Heart left ventricle (tissue), 16 donors: ENCODE results near the gene AKAP13. TPM values are rescaled to one million over a fixed set of nuclear protein-coding genes. Genes with fewer than 3 reads are reported as not detected.

Experiments used
- ATAC-seq, 4 donors: fragments of 200-7000 bp; cut with Tn5 transposase; one replicate each; pipeline ENCODE4 v1.9.1; 2020 to 2022; ENCODE audit warnings: moderate library complexity in 4 of 4, mild to moderate bottlenecking in 3 of 4, moderate number of reproducible peaks in 1 of 4
- DNase-seq, 5 donors: peaks; one replicate each; pipeline ENCODE4 v3.0.0-alpha.2; 2020
- H3K27ac ChIP-seq, 12 donors: fragments of 200-600 bp; sonication (generic) in 4 of 12; one replicate each; pipeline versions ENCODE4 v1.5.0 to v1.8.0; 2016 to 2022; ENCODE audit warnings: mild to moderate bottlenecking in 2 of 12
- H3K27me3 ChIP-seq, 9 donors: fragments of 200-600 bp; sonication (generic) in 2 of 9; one replicate each; pipeline versions ENCODE4 v1.5.1 to v1.8.0; 2016 to 2022; ENCODE audit warnings: mild to moderate bottlenecking in 3 of 9
- H3K36me3 ChIP-seq, 9 donors: fragments of 200-600 bp; sonication (generic) in 2 of 9; one replicate each; pipeline versions ENCODE4 v1.5.0 to v1.8.0; 2018 to 2022; ENCODE audit warnings: mild to moderate bottlenecking in 2 of 9
- H3K4me1 ChIP-seq, 12 donors: fragments of 200-600 bp; sonication (generic) in 4 of 12; one replicate each; pipeline versions ENCODE4 v1.5.0 to v1.8.0; 2016 to 2022; ENCODE audit warnings: mild to moderate bottlenecking in 3 of 12
- H3K4me3 ChIP-seq, 12 donors: fragments of 200-600 bp; sonication (generic) in 4 of 12; one replicate each; pipeline versions ENCODE4 v1.5.0 to v1.8.0; 2017 to 2022; ENCODE audit warnings: mild to moderate bottlenecking in 9 of 12, moderate library complexity in 4 of 12
- H3K9me3 ChIP-seq, 12 donors: fragments of 200-600 bp; sonication (generic) in 4 of 12; one replicate each; pipeline versions ENCODE4 v1.5.0 to v1.8.0; 2016 to 2022; ENCODE audit warnings: mild to moderate bottlenecking in 1 of 12
- CTCF ChIP-seq, 12 donors: fragments of 200-600 bp; sonication (generic) in 4 of 12; IDR thresholded peaks; one replicate each; pipeline versions ENCODE4 v1.5.0 to v1.8.0; 2018 to 2022; ENCODE audit warnings: antibody characterized with exemption in 12 of 12, mild to moderate bottlenecking in 5 of 12
- POLR2A ChIP-seq, 2 donors: fragments of 450-650 bp; IDR thresholded peaks; one replicate each; pipeline ENCODE4 v1.6.1; 2017; ENCODE audit warnings: antibody characterized with exemption in 2 of 2, mild to moderate bottlenecking in 2 of 2, moderate library complexity in 2 of 2
- WGBS, 4 donors: extraction: QIAGEN DNeasy Blood & Tissue Kit in 2 of 4; methylation state at CpG; one replicate each; pipeline versions ENCODE4 v1.1.5 to v1.1.7; 2013 to 2018; 5-methylcytosine and 5-hydroxymethylcytosine counted together
- intact Hi-C, 10 donors: fragments of 100-400 bp; cut with DNase I; formaldehyde crosslinking; loops; one replicate each; pipeline versions ENCODE4 v1.11.1 to v1.14.2; 2022
- polyA plus RNA-seq, 2 donors: library from polyadenylated mRNA; stranded (reverse); fragments of 200-250 nt; gene quantifications; one replicate each; pipeline ENCODE4 v1.2.3, GENCODE V29; 2013
- total RNA-seq, 9 donors: library from RNA; depleted of rRNA in 2 of 9; stranded (reverse); fragments of >200 nt in 2 of 9; fragmentation: NEBNext Ultra II Directional in 3 of 9; extraction: Animal tissue kit (Norgen Biotek cat#: 25700) in 3 of 9; gene quantifications; one replicate each; pipeline versions ENCODE4 v1.1.0 to v1.2.4, GENCODE V29; 2016 to 2023
- donor health status: ischemic (EF 13 %, LVEDD 7.1; RV severe dilation, severe dysfunction).
- donor health status: healthy with polysubstance abuse.
- donor health status: DM: no; HTN: yes; CAD: no.
- donor health status: DM: no; HTN: no; CAD: no.
- donor health status: ischemic (EF 25% LVEDD 6.9; RV normal size, moderate dysfunction).
- donor health status: ischemic (EF 25% LVEDD 5.7; RV mildly dilated, moderate dysfunction).
- donor health status: healthy.
- donor health status: DM: yes; HTN: yes; CAD: no.
- donor health status: ischemic (EF 35%, LVEDD 5.7; RV mildly dilated, moderate dysfunction).
- donor health status: nonischemic (EF 11% LVEDD 7.7; RV severe dilation, severe dysfunction).
- donor health status: DM: yes; HTN: yes; CAD: no.
- donor health status: PGD.
- donor health status: ischemic (EF 29% LVEDD 5.4; RV normal size, mild dysfunction).
- donor health status: nonischemic (EF 23%, LVEDD 6.1; RV moderate dilation, normal function).

Gene AKAP13
- total and polyA plus RNA-seq, 11 donors = 124 to 598 (median 340) TPM

- DNase-seq (no peak), ATAC-seq (no peak)
- peaks cover 0 to 48% (median 6%) of the 10 kb centered on the region in 9 donors for H3K36me3 ChIP-seq
- intact Hi-C loops = no loop called here
- peak overlapping the region in 5 of 12 donors; percentile 19 to 73 (median 50) for H3K27ac ChIP-seq
- peaks cover 6 to 75% (median 50%) of the 10 kb centered on the region in 12 donors for H3K4me1 ChIP-seq
- H3K27me3 ChIP-seq = no peaks in the 10 kb centered on the region
- H3K4me3 ChIP-seq = no peak overlapping the region
- no peak for TF ChIP-seq POLR2A (IDR thresholded peaks at IDR 0.05)
- TF ChIP-seq CTCF (IDR thresholded peaks at IDR 0.05) = no peak
- no peaks in the 10 kb centered on the region for H3K9me3 ChIP-seq
Measured at GRCh38 chr15:85525755-85526154, 145.4 kb downstream of the AKAP13 start.

- Histone ChIP-seq H3K4me3 (peak overlapping the region in 1 of 12 donors; percentile 5), H3K9me3 (no peaks in the 10 kb centered on the region), H3K27me3 (no peaks in the 10 kb centered on the region), H3K36me3 (peaks cover 0 to 42% (median 3%) of the 10 kb centered on the region in 9 donors), H3K27ac (peak overlapping the region in 11 of 12 donors; percentile 40 to 85 (median 60)), H3K4me1 (peaks cover 7 to 84% (median 65%) of the 10 kb centered on the region in 12 donors)
- ATAC-seq (peak; percentile 30 to 82 (median 75)), DNase-seq (peak in 2 of 5 donors; percentile 54 to 62)
- WGBS, 4 donors = 5 to 26% (median 8%) methylated on average over 3 of the region's 3 CpGs
- intact Hi-C loops = no loop called here
- TF ChIP-seq CTCF (IDR thresholded peaks at IDR 0.05) (no peak), POLR2A (IDR thresholded peaks at IDR 0.05) (no peak)
Measured at GRCh38 chr15:85527895-85528294, 147.5 kb downstream of the AKAP13 start.

- DNase-seq (no peak), ATAC-seq (no peak)
- 57 to 67% (median 62%) methylated on average over 7 of the region's 7 CpGs for WGBS, 4 donors
- Histone ChIP-seq H3K27me3 (no peaks in the 10 kb centered on the region), H3K4me3 (no peak overlapping the region), H3K27ac (peak overlapping the region in 4 of 12 donors; percentile 18 to 84 (median 54)), H3K36me3 (peaks cover 0 to 48% (median 20%) of the 10 kb centered on the region in 9 donors), H3K4me1 (peaks cover 9 to 94% (median 76%) of the 10 kb centered on the region in 12 donors), H3K9me3 (no peaks in the 10 kb centered on the region)
- TF ChIP-seq CTCF (IDR thresholded peaks at IDR 0.05) = no peak
- intact Hi-C loops = no loop called here
Measured at GRCh38 chr15:85530079-85530478, 149.7 kb downstream of the AKAP13 start.

- intact Hi-C loops = no loop called here
- ATAC-seq = no peak
- Histone ChIP-seq H3K27ac (peak overlapping the region in 3 of 12 donors; percentile 10 to 80 (median 37)), H3K4me1 (peaks cover 9 to 94% (median 72%) of the 10 kb centered on the region in 12 donors), H3K27me3 (no peaks in the 10 kb centered on the region), H3K36me3 (peaks cover 0 to 57% (median 20%) of the 10 kb centered on the region in 9 donors), H3K9me3 (no peaks in the 10 kb centered on the region), H3K4me3 (no peak overlapping the region)
- TF ChIP-seq POLR2A (IDR thresholded peaks at IDR 0.05) = no peak
- TF ChIP-seq CTCF (IDR thresholded peaks at IDR 0.05) = no peak
- 81 to 89% (median 84%) methylated on average over 4 of the region's 4 CpGs for WGBS, 4 donors
- no peak for DNase-seq
Measured at GRCh38 chr15:85531083-85531482, 150.7 kb downstream of the AKAP13 start.
